Aorta (tissue), 5 donors: ENCODE results near the gene SSH2. TPM values are rescaled to one million over a fixed set of nuclear protein-coding genes. Genes with fewer than 3 reads are reported as not detected.

Source experiments
- ATAC-seq: fragments of 200-7000 bp; cut with Tn5 transposase; one replicate; pipeline ENCODE4 v1.9.1; 2022; ENCODE audit warnings: moderate library complexity; ENCODE audit not compliant: low FRiP score
- DNase-seq, 2 donors: peaks; one replicate each; pipeline ENCODE4 v3.0.0-alpha.2; 2020
- H3K27ac ChIP-seq, 2 donors: one replicate each; pipeline ENCODE4 v1.5.1; 2013; ENCODE audit warnings: low read length in 2 of 2, mild to moderate bottlenecking in 2 of 2, moderate library complexity in 2 of 2, control low read depth in 1 of 2, inconsistent platforms in 1 of 2, low read depth in 1 of 2
- H3K27me3 ChIP-seq, 2 donors: one replicate each; pipeline ENCODE4 v1.6.1; 2013; ENCODE audit warnings: control low read depth in 1 of 2, low read length in 1 of 2, mild to moderate bottlenecking in 1 of 2, moderate library complexity in 1 of 2; ENCODE audit not compliant: insufficient read depth in 2 of 2, control insufficient read depth in 1 of 2
- H3K36me3 ChIP-seq, 2 donors: one replicate each; pipeline ENCODE4 v1.6.1; 2013; ENCODE audit warnings: control low read depth in 1 of 2, low read length in 1 of 2, mild to moderate bottlenecking in 1 of 2; ENCODE audit not compliant: insufficient read depth in 2 of 2, control insufficient read depth in 1 of 2
- H3K4me1 ChIP-seq, 2 donors: one replicate each; pipeline ENCODE4 v1.6.1; 2013; ENCODE audit warnings: low read length in 2 of 2, control low read depth in 1 of 2, mild to moderate bottlenecking in 1 of 2, moderate library complexity in 1 of 2; ENCODE audit not compliant: insufficient read depth in 2 of 2, control insufficient read depth in 1 of 2
- H3K4me3 ChIP-seq, 2 donors: one replicate each; pipeline ENCODE4 v1.5.1; 2013; ENCODE audit warnings: low read length in 2 of 2, control low read depth in 1 of 2, mild to moderate bottlenecking in 1 of 2
- H3K9me3 ChIP-seq: one replicate; pipeline ENCODE4 v1.6.1; 2013; ENCODE audit warnings: mild to moderate bottlenecking, low read length; ENCODE audit not compliant: control insufficient read depth
- WGBS, 2 donors: extraction: QIAGEN DNeasy Blood & Tissue Kit; methylation state at CpG; one replicate each; pipeline ENCODE4 v1.1.7; 2013; 5-methylcytosine and 5-hydroxymethylcytosine counted together
- intact Hi-C, 2 donors: fragments of 100-400 bp; cut with DNase I; formaldehyde crosslinking; loops; one replicate each; pipeline versions ENCODE4 v1.14.2 to v1.15.0; 2022
- polyA plus RNA-seq, 2 donors: library from polyadenylated mRNA; stranded (reverse); fragments of 200-250 nt; gene quantifications; one replicate each; pipeline ENCODE4 v1.2.3, GENCODE V29; 2013
- total RNA-seq, 2 donors: library from RNA; stranded (reverse); fragmentation: NEBNext Ultra II Directional; extraction: Animal tissue kit (Norgen Biotek cat#: 25700); gene quantifications; one replicate each; pipeline ENCODE4 v1.2.1, GENCODE V29; 2021
- donor health status: healthy with polysubstance abuse.
- donor health status: Bipolar disorder and iron deficiency.
- donor health status: DM: no; HTN: no; CAD: no.
- donor health status: DM: no; HTN: no; CAD: no.
- donor health status: DM: yes; HTN: yes; CAD: no.

SSH2 gene
- total and polyA plus RNA-seq, 4 donors, result 7.2 to 35.3 (median 30.3) TPM

DNA sequence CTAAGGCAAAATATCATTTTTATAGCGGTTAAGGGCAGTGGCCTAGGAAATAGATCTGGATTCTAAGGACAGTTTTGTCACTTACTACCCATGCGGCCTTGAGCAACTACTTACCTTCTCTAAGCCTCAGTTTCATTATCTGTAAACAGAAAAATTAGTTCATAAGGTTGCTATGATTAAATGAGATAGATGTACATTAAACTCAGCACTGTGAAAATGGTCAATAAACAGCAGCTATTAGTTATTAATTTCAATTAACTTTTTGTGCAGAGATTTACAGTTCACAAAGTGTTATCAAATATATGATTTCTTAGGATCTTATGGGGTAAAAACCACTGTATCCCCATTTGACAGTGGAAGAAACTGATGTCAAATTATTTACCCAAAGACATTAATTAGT lies 171.8 kb downstream of the SSH2 start:
- intact Hi-C loops, result no loop called here
- no peaks in the 10 kb centered on the region for H3K36me3 ChIP-seq
- H3K9me3 ChIP-seq, result no peaks in the 10 kb centered on the region
- DNase-seq (no peak), ATAC-seq (no peak)
- WGBS, 2 donors, result 93% methylated on average over 2 of the region's 2 CpGs
- no peaks in the 10 kb centered on the region for H3K27me3 ChIP-seq
- H3K4me1 ChIP-seq, result peaks cover 0 to 6% of the 10 kb centered on the region in 2 donors
- H3K4me3 ChIP-seq, result no peak overlapping the region
- no peak overlapping the region for H3K27ac ChIP-seq

DNA sequence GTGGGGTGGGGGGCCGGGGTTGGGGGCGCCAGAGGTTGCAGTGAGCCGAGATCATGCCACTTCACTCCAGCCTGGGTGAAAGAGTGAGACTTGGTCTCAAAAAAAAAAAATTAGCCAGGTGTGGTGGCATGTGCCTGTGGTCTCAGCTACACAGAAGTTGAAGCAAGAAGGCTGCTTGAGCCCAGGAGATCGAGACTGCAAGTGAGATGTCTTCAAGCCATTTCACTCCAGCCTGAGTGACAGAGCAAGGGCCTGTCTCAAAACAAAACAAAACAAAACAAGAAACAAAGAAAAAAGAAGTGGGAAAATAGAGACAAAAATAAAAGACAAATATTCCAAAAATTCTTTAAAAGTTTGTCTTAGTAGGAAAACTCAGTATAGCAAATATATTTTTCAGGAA lies 172.2 kb downstream of the SSH2 start:
- 90 to 93% methylated on average over 4 of the region's 4 CpGs for WGBS, 2 donors
- intact Hi-C loops, result no loop called here

DNA sequence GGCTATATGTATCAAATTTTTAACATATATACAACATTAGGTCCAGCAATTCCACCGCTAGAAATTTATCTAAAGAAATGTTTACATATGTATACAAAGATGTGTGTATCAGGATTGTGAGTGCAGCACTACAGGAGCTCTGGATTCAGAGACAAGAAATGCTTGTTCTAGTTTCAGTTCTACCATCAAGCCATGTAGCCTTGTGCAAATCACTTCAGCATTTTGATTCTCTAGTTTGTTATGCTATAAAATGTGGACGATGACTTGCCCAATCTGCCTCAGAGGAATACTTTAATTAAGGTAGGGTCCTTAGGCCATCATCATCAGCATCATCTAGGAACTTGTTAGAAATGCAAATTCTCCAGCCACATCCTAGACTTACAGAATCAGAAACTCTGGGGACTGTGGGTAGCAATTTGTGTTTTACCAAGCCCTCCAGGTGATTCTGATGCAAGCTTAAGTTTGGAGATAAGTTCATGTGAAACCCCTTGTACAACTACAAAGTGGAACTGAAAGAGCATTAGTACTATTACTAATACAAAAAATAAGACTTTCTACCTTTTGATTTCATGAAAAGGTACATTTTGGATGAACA lies 176.1 kb downstream of the SSH2 start:
- H3K4me3 ChIP-seq, result no peak overlapping the region
- intact Hi-C loops, result no loop called here
- 91 to 92% methylated on average over 2 of the region's 2 CpGs for WGBS, 2 donors
- H3K27ac ChIP-seq, result no peak overlapping the region
- no peaks in the 10 kb centered on the region for H3K9me3 ChIP-seq
- no peaks in the 10 kb centered on the region for H3K4me1 ChIP-seq
- H3K27me3 ChIP-seq, result no peaks in the 10 kb centered on the region
- DNase-seq, result no peak
- ATAC-seq, result no peak
- no peaks in the 10 kb centered on the region for H3K36me3 ChIP-seq

More for the DNA sequence above, 172.2 kb downstream of the SSH2 start:
- no peaks in the 10 kb centered on the region for H3K36me3 ChIP-seq
- no peaks in the 10 kb centered on the region for H3K27me3 ChIP-seq
- DNase-seq (no peak), ATAC-seq (no peak)
- H3K4me3 ChIP-seq, result no peak overlapping the region
- no peaks in the 10 kb centered on the region for H3K9me3 ChIP-seq
- H3K27ac ChIP-seq, result no peak overlapping the region
- H3K4me1 ChIP-seq, result peaks cover 0 to 6% of the 10 kb centered on the region in 2 donors

DNA sequence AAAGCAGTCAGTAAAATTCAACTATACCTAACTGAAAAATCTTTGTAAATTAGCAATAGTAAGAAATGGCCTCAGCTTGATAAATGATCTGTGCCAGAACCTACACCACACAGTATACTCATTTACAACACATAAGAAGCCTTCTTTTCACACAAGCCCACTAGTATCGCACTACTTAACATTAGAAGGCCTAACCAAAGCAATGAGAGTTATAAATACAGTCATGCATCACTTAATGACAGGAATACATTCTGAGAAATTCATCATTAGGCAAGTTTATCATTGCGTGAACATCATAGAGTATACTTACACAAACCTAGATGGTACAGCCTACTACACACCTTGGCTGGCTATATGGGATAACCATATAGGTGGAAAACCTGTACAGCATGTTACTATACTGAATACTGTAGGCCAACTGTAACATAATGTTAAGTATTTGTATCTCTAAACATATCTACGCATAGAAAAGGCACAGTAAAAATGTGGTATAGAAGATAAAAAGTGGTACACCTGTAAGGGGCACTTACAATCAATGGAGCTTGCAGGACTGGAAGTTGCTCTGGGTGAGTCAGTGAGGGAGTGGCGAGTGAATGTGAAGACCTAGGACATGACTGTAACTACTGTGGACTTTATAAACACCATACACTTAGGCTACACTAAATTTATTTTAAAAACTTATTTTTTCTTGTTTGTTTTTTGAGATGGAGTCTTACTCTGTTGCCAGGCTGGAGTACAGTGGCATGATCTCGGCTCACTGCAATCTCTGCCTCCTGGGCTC lies 180.8 kb downstream of the SSH2 start:
- Histone ChIP-seq H3K27ac (no peak overlapping the region), H3K9me3 (no peaks in the 10 kb centered on the region), H3K36me3 (no peaks in the 10 kb centered on the region), H3K4me1 (no peaks in the 10 kb centered on the region), H3K4me3 (no peak overlapping the region), H3K27me3 (no peaks in the 10 kb centered on the region)
- intact Hi-C loops, result no loop called here
- DNase-seq (no peak), ATAC-seq (no peak)
- 96% methylated on average over 5 of the region's 5 CpGs for WGBS, 2 donors

DNA sequence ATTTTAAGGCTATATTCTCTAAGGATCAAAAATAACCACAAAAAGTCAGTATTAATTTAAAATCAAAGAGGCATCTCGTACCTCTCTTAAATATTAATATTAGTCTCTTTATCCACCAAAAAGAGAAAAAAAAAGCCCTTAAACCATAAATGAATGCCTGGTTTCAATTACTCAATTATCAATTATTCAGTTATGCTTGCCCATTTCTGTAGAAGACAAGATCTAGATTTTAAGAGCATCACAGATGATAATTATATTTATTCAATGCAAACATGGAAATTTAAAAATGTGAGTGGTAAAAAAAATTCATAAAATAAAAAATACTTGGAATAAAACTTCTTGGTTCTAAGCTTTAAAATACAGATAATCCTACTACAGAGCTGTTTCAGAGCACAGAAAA lies 181.6 kb downstream of the SSH2 start:
- no peaks in the 10 kb centered on the region for H3K27me3 ChIP-seq
- no peak overlapping the region for H3K27ac ChIP-seq
- no peaks in the 10 kb centered on the region for H3K4me1 ChIP-seq
- intact Hi-C loops, result no loop called here
- no peaks in the 10 kb centered on the region for H3K9me3 ChIP-seq
- 97 to 98% methylated on average over 1 of the region's 1 CpG for WGBS, 2 donors
- no peaks in the 10 kb centered on the region for H3K36me3 ChIP-seq
- ATAC-seq, result no peak
- no peak for DNase-seq
- H3K4me3 ChIP-seq, result no peak overlapping the region

DNA sequence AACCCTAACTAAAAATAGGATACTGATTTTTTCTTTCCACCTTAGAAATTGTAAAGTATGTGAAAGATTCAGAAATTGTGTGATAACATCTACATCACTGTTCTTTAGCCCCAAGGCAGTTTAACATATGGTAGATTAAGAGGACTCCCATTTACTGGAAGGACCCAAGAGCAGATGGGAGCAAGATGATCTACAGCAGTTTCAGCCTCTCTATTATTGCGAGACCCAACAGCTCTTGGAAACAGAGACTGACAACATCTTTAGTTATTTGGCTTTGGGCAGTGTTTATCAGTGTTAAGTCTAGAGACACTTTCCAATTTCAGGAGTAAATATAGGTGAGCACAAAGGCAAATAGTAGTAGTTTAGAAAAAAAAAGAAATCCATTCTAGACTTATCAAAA lies 182.4 kb downstream of the SSH2 start:
- H3K27me3 ChIP-seq, result no peaks in the 10 kb centered on the region
- no peak overlapping the region for H3K27ac ChIP-seq
- no peaks in the 10 kb centered on the region for H3K4me1 ChIP-seq
- WGBS, 2 donors, result 96 to 97% methylated on average over 1 of the region's 1 CpG
- no peaks in the 10 kb centered on the region for H3K36me3 ChIP-seq
- DNase-seq, result no peak
- H3K4me3 ChIP-seq, result no peak overlapping the region
- no peak for ATAC-seq
- H3K9me3 ChIP-seq, result no peaks in the 10 kb centered on the region
- intact Hi-C loops, result no loop called here

DNA sequence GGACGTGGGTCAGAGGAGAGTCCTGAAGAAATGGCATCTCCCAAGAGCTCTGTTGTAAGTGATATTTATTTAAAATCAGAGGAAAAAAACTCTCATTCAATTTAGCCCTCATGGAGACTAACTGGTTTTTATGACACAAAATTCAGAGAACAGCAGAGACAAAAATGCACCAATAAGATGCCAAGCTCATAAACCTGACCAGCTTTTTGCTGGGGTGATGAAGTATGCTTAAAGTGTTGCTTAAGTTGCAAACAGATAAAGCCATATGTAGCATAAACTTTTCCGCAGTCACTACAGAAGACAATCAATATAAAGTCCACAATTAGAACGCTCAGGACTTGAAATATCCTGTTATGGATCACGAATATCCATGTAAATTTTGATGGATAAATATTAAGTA lies 183.4 kb downstream of the SSH2 start:
- intact Hi-C loops, result no loop called here
- H3K27me3 ChIP-seq, result no peaks in the 10 kb centered on the region
- H3K36me3 ChIP-seq, result no peaks in the 10 kb centered on the region
- DNase-seq, result no peak
- no peaks in the 10 kb centered on the region for H3K9me3 ChIP-seq
- 91 to 94% methylated on average over 4 of the region's 4 CpGs for WGBS, 2 donors
- ATAC-seq, result no peak
- H3K27ac ChIP-seq, result no peak overlapping the region
- no peaks in the 10 kb centered on the region for H3K4me1 ChIP-seq
- H3K4me3 ChIP-seq, result no peak overlapping the region

DNA sequence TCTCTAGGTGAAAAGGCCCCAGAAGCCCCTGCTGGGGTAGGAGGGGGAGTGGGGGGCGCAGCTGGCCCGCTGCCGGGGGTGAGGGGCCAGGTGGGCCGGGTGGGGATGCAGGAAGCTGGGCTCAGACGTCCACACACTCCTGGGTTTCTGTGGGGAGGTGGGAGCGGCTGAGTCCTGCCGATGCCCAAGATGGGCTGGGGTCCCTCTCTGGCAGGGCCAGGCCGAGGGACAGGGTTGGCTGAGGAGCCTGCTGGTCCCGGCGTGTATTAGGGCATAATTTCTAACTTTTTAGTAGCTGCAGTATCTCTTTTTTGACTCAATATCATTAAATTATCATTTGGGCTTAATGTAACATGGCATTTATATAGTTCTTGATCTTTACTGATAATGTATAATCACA lies 185.9 kb downstream of the SSH2 start:
- 75 to 84% methylated on average over 10 of the region's 10 CpGs for WGBS, 2 donors
- no peak overlapping the region for H3K27ac ChIP-seq
- no peak overlapping the region for H3K4me3 ChIP-seq

DNA sequence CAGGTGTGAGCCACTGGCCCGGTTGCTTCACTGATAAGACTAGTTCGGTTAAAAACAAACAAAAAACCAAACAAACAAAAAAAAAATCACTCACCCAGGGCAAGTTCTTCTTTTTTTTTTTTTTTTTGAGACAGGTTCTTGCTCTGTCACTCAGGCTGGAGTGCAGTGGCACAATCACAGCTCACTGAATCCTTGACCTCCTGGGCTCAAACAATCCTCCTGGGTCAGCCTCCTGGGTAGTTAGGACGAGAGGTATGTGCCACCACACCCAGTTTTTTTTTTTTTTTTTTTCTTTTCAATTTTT lies 187.9 kb downstream of the SSH2 start:
- H3K4me3 ChIP-seq, result no peak overlapping the region

More for the DNA sequence above, 185.9 kb downstream of the SSH2 start:
- no peaks in the 10 kb centered on the region for H3K4me1 ChIP-seq
- DNase-seq (no peak), ATAC-seq (no peak)
- H3K9me3 ChIP-seq, result no peaks in the 10 kb centered on the region
- intact Hi-C loops, result no loop called here
- H3K36me3 ChIP-seq, result no peaks in the 10 kb centered on the region
- H3K27me3 ChIP-seq, result no peaks in the 10 kb centered on the region

More for the DNA sequence above, 187.9 kb downstream of the SSH2 start:
- WGBS, 2 donors, result 90 to 93% methylated on average over 3 of the region's 3 CpGs
- ATAC-seq, result no peak
- intact Hi-C loops, result no loop called here
- no peaks in the 10 kb centered on the region for H3K27me3 ChIP-seq
- H3K27ac ChIP-seq, result no peak overlapping the region
- no peak for DNase-seq
- H3K36me3 ChIP-seq, result no peaks in the 10 kb centered on the region
- H3K4me1 ChIP-seq, result no peaks in the 10 kb centered on the region
- no peaks in the 10 kb centered on the region for H3K9me3 ChIP-seq
